Activated naive CD4-positive, alpha-beta T cell treated with Interleukin-2 at 50 U/mL for 16 hours (primary cell): ENCODE measurements around the gene CLDN9.

Experiments used
- DNase-seq: peaks from one replicate; pipeline ENCODE4 v3.0.0-alpha.2; 2020

CLDN9 gene

GRCh38 chr16:3058139-3059030 is 45.7 kb downstream of the CLDN9 start:
- DNase-seq: peak; percentile 56

DNA sequence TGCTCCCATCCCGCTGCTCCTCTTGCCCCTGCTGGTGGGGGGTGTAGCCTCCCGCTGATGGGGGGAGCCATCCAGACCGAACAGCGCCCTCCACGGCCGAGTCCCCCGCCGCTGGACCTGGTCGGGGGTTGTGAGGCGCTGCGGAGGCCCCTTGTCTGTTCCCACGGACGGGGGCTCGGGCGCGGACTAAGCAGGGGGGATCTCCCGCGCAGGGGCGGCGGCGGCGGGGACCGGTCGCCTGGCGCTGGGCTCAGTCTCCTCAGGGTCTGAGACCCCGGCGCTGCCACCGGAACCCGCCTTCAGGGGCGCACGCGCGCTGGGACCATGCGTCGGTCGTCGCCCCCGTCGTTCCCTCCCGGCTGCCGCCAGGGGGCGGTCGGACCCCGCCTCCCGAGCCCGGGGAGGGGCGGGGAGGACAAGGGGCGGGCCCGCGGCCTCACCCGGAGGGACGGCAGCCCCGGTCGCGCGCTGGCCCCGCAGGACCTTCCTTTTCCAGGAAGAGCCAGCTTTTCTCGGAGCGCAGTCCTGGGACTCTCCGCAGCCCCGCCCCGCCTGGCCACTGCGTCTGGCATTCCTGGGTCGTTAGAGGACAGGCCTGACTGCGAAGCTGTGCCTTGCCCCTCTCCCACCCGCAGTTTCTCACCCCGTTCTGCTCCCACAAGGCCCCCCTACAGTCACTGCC is 46.5 kb downstream of the CLDN9 start:
- peak; percentile 89 for DNase-seq

- no peak for DNase-seq
These were observed 47.1 kb downstream of the CLDN9 start for GRCh38 chr16:3059723-3060242.

GRCh38 chr16:3060339-3061127 is 47.8 kb downstream of the CLDN9 start:
- DNase-seq: no peak

- DNase-seq: no peak
These were observed 49.8 kb downstream of the CLDN9 start for GRCh38 chr16:3062553-3062952.

DNA sequence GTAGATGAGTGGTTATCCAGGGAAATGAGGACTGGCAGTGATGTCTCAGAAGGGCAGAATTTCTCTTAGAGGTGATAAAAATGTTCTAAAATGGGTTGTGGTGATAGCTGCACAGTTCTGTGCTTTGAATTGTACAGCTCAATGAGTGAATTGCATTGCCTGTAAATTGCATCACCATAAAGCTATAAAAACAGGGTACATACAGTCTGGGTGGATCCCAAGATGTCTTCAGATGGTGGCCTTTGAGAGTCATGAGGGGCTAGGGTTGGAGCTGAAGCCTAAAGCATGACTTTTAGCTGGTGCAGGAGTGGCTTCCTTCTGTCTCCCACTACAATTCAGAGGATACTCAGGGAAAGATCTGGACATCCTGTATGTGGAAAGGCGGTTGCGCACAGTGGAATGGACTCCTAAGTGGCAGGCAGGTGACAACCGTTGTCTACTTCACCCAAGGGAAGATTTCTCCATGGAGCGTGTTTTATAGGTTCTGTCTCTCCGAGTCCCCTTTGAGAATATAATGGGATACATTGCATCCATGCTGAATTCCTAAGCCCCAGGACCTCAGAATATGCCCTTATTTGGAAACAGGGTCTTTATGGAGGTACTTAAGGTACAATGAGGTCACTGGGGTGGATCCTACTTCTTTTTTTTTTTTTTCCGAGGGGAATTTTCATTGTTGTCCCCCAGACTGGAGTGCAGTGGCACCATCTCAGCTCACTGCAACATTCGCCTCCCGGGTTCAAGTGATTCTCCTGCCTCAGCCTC is 51.1 kb downstream of the CLDN9 start:
- DNase-seq: no peak
